GM12872 (cell line): Measurements from ENCODE around the gene SIRPG.
A peak's percentile ranks its signal among the peaks of the same experiment; 100 is the strongest.

ENCODE experiments used
- CTCF ChIP-seq: IDR thresholded peaks from 3 replicates; pipeline ENCODE4 v1.5.1; 2011; ENCODE audit warnings: low read depth, mild to moderate bottlenecking, low read length, moderate library complexity; ENCODE audit not compliant: insufficient read depth

Gene SIRPG

GRCh38 chr20:1616858-1617434, 40.6 kb downstream of the SIRPG start:
- no peak for TF ChIP-seq CTCF

GRCh38 chr20:1600736-1601135, 56.8 kb downstream of the SIRPG start:
- TF ChIP-seq CTCF: no peak

- TF ChIP-seq CTCF: no peak
Observed at GRCh38 chr20:1595333-1595732, 62.2 kb downstream of the SIRPG start.

GRCh38 chr20:1588533-1589460, 68.8 kb downstream of the SIRPG start:
- TF ChIP-seq CTCF: 0 out of 3 replicates have a peak, but pooled peaks have one; percentile 3

GRCh38 chr20:1587781-1588532, 69.6 kb downstream of the SIRPG start:
- no peak for TF ChIP-seq CTCF

- no peak for TF ChIP-seq CTCF
Observed at GRCh38 chr20:1579488-1579887, 78.1 kb downstream of the SIRPG start.
